ENCODE data around the gene PTDSS2. TPM values are rescaled to one million over a fixed set of nuclear protein-coding genes. Genes with fewer than 3 reads are reported as not detected.
A peak's percentile ranks its signal among the peaks of the same experiment; 100 is the strongest.

Gene PTDSS2
- polyA plus RNA-seq, 4 donors = 24.6 to 44.2 (median 37.2) TPM

GRCh38 chr11:521177-521688 lies 71.2 kb downstream of the PTDSS2 start:
- no peak for DNase-seq (ENCODE audit: low read depth in 4 of 4, low spot score in 2 of 4)

DNA sequence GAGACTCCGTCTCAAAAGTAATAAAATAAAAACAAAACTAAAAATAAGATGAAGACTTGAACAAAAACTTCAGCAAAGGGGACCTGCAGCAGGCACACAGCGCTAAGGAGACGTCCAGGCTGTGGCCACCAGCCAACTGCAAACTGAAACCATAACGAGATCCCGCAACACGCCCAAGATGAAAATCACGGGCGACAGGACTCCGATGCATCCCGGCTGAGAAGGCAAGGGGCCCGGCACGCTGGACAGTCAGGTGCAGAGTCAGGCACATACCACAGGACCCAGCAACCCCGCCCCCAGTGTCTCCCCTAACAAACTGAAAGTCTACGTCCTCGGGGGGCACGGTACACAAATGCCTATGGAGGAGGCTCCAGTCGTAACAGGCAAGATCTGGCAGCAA lies 76.1 kb downstream of the PTDSS2 start:
- no peak for DNase-seq (ENCODE audit: low read depth in 4 of 4, low spot score in 2 of 4)

- DNase-seq (ENCODE audit: low read depth in 4 of 4, low spot score in 2 of 4) = no peak
These were observed 78.2 kb downstream of the PTDSS2 start for GRCh38 chr11:528166-528814.

- DNase-seq (ENCODE audit: low read depth in 4 of 4, low spot score in 2 of 4) = no peak
These were observed 79.0 kb downstream of the PTDSS2 start for GRCh38 chr11:528815-529727.

GRCh38 chr11:529728-530411 lies 79.8 kb downstream of the PTDSS2 start:
- DNase-seq (ENCODE audit: low read depth in 4 of 4, low spot score in 2 of 4) = no peak

DNA sequence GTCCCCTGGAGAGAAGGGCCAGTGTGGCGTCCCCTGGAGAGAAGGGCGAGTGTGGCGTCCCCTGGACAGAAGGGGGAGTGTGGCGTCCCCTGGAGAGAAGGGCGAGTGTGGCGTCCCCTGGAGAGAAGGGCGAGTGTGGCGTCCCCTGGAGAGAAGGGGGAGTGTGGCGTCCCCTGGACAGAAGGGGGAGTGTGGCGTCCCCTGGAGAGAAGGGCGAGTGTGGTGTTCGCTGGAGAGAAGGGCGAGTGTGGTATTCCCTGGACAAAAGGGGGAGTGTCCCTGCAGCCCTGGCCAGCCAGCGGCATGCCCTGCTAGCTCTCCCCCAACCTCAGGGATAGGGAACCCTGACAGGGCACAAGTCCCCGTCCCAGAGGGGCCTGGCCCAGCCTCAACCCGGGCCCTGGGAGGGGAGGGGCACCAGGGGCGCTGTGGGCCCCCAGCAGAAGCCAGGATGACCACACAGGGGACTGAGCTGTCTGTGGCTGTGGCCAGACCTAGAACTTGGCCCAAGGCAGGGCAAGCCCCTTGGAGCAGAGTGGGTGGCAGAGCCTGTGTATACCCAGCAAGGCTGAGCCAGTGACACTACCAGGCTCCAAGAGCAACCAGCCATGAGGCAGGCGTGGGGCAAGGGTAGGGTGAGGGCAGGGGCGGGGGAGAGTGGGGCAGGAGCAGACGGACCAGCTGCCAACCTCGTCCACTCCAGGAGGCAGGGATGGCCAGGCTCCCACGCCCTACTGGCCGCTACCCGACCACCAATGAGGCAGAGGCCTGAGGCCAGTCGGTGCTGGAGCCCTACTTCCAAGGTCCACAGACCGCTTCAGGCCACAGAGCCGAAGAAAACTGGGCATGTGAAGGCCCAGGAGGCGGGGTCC lies 81.1 kb downstream of the PTDSS2 start:
- DNase-seq (ENCODE audit: low read depth in 4 of 4, low spot score in 2 of 4) = no peak

DNA sequence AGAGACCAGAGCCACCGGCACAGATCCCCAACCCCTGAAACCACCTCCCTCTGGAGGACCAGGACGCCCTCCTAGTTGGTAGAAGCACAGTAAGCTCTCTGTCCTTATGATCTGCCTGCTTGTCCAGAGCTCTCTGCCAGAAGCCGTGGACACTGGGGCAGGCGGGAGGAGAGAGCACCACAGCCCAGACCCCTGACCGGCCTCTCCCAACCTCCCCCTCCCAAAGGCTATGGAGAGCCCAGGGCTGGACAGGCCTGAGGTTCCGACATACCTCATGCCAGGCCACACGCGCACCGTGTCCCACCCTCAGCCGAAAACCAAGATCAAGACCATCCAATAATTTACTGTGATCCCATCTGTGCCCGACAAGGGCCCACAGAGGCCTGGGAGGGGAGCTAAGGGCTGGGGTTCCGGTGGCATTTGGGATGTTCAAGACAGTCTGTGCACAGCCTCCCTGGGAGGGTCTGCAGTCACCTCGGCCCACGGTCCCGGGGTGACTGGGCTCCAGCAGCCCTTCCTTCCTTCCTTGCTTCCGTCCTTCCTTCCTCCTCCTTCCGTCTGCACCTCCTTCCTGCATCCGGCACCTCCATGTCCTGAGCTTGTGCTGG lies 81.9 kb downstream of the PTDSS2 start:
- no peak for DNase-seq (ENCODE audit: low read depth in 4 of 4, low spot score in 2 of 4)

GRCh38 chr11:532527-532985 lies 82.5 kb downstream of the PTDSS2 start:
- no peak for DNase-seq (ENCODE audit: low read depth in 4 of 4, low spot score in 2 of 4)

DNA sequence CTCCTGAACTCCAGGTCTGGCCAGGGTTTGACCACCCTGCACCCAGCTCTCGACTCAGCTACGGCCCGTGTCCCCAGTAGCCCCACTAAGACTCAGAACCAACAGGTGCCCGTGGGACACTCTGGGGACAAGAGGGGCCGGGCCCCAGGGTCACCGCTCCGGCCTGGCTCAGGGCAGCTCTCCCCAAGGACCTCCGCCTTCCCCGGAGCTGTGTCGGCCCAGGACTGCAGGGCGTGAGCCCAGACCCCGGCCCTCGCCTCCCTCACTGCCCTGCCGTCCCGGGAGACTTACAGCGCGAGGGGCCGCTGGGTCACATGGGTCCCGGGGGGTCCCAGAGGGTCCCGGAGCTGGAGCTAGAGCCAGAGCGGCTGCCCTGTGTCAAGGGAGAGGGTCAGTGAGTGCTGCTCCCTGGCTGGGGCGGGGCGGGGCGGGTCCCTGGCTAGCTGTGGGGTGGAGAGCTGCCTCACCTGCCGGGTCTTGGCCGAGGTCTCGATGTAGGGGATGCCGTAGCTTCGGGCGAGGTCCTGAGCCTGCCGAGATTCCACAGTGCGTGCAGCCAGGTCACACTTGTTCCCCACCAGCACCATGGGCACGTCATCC lies 83.0 kb downstream of the PTDSS2 start:
- no peak for DNase-seq (ENCODE audit: low read depth in 4 of 4, low spot score in 2 of 4)

GRCh38 chr11:533586-534395 lies 83.7 kb downstream of the PTDSS2 start:
- no peak for DNase-seq (ENCODE audit: low read depth in 4 of 4, low spot score in 2 of 4)

DNA sequence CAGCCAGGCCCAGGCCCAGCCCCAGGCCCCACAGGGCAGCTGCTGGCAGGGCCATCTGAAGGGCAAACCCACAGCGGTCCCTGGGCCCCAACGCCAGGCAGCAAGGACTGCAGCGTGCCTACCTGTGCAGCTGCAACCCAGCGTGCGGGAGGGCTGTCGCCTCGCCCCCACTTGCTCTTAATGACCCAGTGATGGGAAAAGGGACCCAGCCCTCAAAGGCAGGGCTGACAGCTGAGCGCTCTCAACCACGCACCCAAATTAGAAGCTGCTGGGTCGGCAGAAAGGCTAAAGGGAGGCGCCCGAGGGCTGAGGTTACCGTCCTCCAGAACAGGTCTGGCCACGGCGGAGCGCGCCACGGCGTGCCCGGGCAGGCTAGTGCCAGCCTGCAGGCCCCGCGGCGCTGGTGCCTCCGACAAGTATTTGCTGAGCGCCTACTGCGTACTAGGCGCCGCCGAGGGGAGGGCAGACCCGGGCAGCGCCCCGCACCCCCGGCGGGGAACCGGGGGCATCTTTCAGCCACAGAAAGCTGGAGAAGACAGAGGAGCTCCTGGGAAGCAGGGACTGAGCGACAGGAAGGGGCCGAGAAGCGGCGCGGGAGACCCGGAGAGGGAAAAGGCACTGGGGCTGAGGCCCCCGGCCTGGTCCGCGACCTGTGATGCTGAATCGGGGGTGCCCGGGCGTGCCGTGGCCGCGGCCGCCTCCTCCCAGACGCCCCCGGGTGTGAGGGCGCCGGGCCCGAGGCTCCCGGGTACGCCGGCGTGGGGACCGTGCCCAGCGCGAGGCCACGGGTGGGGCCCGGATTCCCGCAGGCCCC lies 84.5 kb downstream of the PTDSS2 start:
- DNase-seq (ENCODE audit: low read depth in 4 of 4, low spot score in 2 of 4) = no peak

GRCh38 chr11:535210-535518 lies 85.1 kb downstream of the PTDSS2 start:
- no peak for DNase-seq (ENCODE audit: low read depth in 4 of 4, low spot score in 2 of 4)

DNA sequence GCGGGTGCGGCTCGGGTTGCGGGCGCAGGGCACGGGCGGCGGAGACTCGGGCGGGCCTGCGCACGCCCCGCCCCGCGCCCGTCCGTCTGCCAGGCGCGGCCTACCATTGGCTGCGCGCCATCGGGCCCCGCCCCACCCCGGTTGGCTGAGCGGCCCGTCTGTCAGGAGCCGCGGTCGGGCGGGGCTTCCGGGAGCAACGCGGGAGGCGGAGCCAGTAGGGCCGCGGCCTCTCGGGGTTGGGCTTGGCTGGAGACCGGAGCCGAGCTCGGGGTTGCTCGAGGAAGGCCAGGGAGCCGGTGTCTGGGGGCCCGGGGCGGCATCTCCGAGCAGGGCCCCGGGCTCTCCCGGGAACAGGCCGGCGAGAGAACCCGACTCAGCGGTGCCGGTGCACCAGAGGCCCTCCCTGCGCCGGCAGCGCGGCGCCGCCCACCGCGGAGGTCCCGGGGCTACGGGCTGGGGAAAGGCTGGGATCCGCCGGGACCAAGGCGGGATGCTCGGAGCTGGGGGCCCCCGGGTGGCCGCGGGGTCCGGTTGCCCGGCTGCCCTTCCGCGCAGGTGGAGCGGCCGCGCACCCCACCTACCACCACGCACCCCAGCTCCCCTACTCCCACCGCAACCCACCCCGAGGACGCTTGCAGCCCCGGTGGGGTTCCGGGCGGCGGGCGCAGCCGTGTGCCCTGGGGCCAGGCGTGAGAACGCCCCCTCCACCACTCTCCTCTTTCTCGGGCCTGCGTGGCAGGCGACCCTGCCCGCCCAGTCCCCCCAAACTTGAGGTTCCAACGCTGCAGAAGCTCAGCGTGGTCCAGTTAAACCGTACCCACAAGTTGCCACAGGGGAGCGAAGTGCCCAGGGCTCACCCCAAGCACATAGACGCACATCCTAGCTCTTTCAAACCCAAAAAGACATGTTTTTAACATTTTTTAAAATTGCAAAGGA lies 85.7 kb downstream of the PTDSS2 start, which contains the start of gene HRAS:
Gene HRAS (minus strand): TSS at position 58 of the 936 bp plus-strand sequence.
- peak; percentile 60 to 91 (median 86) for DNase-seq (ENCODE audit: low read depth in 4 of 4, low spot score in 2 of 4)

DNA sequence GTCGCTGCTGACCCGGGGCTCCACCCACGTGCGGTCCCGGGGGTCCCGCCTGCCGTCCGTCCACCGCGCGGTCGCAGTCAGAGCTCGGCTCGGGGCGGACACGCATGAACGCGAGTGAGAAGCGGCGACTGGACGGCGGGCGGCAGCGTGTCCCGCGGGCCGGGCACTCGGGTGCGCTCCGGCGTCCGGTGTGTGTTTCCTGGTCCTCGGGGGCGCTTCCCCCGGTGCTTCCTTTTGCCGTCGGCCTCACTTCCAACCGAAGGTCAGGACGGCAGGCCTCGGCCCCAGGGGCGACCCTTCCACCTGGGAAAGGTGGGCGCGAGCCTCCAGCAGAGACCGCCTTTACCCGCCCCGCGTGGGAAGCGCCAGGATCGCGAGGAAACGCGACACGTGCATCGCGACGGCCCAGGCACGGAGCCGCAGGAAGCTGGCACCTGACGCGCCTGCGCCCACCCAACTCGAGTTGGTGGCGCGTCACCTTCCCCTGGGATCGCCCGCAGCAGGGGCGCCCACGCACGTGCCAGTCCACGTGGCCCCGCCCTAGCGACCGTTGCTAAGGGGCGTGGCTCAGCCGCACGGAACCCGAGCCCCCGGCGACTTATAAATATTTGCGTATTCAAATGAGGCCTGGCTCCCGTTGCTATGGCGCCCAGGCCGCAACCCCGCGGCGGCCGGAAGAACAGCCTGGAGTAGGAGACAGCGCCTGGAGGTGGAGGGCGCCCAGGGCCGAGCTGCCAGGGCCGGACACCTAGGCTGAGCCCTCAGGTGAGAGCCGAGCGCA lies 87.0 kb downstream of the PTDSS2 start, which contains the start of gene LRRC56:
Gene LRRC56 (plus strand): TSS at position 687 of the 781 bp plus-strand sequence. CDS start 3,158 bp downstream, outside the sequence.
- peak in 1 of 4 donors; percentile 56 for DNase-seq (ENCODE audit: low read depth in 4 of 4, low spot score in 2 of 4)

DNA sequence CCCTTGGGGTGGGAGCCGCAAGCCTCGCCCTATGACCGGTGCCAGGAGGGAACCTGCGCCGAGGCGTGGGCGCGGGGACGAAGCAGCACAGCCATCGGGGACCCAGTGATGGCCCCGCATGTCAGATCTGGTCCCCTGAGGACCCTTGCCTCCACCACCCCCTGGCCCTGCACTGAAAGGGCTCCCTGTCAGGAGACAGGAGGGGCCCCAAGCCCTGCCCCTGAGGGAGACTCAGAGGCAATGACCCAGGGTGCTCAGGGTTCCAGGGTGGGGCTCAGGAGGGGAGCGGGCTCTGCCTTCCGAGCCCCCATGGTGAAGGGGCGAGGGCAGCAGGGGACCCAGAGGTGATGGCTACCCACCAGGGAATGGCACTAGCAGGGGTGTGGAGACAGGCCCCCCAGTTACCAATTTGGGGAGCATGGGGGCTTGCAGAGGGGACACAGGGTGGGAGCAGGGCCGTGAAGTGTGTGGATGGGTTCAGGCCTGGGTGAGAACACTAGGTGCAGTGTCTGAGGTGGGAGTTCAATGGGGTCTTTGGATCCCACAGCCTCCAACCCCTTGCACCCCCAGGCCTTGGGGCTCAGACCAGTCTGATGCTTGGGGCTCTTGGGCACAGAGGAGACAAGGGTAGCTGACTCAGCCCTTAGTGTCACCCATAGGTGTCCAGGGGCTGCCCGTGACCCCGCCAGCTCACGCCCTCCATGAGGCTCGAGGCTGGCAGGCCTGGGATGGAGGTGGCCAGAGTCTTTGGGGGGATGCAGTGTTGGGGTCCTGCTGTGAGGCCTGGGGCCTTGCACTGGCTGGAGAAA lies 87.7 kb downstream of the PTDSS2 start:
- DNase-seq (ENCODE audit: low read depth in 4 of 4, low spot score in 2 of 4) = no peak
